ENCODE results near the gene BPI.
"Not testable (repeated sequence)": the region's sequence is repeated elsewhere in the genome, so short reads cannot be mapped to it uniquely, and the experiment has no call there.

Gene BPI

GRCh38 chr20:38338849-38339520 lies 35.0 kb downstream of the BPI start:
- no peak for DNase-seq

GRCh38 chr20:38339521-38339896 lies 35.6 kb downstream of the BPI start:
- not testable (repeated sequence) for DNase-seq

DNA sequence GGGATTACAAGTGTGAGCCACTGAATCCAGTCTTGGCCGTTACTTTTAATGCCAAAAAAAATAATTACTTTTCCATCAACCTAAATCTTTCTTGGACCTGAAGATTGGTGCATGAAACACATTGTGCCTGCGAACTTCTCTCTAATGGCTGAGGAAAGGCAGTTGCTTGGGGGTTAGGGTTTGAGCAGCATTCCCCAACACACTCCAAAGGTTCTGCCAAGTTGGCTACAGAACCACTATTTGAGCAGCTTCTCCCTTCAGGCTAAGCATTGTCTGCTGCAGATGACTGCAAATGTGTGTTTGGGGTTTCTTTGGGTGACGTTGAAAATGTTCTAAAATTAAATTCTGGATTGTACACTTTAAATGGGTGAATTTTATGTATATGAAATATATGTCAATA lies 36.0 kb downstream of the BPI start:
- no peak for DNase-seq

DNA sequence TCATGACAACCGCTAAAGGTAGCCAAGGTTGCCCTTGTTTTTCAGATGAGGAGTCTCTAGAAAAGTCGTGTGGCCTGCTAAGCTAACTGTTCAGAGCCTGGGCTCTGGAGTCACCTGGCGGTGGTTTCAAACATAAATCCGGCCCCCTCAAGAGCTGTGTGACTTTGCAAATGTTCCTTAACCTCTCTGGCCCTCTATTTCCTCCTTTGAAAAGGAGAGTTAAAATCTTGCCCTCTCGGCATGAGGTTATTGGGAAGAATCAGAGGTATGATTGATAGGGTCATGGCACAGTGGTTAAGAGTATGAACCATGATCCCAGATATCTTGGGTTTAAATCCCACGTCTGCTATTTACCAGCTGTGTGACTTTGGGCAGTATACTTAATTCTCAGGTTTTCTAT lies 36.7 kb downstream of the BPI start:
- DNase-seq: no peak

DNA sequence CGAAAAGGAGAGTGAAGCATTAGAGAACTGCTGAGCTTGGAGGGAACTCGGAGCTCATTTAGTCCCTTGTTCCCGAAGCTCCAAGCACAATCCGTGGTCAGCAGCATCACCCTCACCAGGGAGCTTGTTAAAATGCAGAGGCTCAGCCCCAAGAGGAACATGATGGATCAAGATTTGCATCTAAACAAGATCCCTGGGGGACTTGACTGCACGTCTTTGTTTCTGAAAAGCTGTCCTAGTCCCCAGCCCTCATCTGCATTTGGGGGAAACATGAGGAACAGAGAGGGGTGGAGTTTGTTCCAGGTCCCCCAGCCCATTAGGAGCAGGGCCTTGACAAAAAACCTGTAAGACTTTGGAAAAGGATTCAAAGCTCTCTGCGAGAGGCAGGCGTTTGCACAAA lies 38.3 kb downstream of the BPI start:
- DNase-seq: no peak

DNA sequence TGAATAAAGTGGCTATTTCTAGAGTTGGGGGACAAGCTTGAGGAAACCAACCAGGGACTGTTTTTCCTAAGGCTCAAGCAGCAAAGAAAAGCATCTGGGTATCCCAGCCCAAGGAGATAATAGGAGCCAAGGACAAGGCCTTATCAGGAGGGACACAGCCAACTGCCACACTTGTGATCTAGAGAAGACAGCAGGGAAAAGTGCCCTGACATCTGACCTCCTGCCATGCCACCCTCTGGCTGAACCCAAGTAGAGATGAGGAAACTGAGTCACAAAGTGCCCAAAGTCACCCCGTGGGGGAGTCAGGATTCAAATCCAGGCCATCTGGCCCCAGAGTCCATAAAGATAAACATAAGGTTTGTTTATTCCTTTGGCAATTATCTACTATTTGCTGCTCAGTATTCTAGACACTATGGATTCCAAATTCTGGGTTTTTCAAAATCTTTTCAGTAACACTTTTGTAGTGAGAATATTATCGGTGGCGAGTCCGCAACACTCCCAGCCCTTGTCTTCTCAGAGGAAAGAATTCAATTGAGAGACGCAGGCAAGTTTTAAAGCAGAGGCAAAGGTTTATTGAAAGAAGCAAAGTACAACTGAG lies 38.9 kb downstream of the BPI start:
- no peak for DNase-seq

DNA sequence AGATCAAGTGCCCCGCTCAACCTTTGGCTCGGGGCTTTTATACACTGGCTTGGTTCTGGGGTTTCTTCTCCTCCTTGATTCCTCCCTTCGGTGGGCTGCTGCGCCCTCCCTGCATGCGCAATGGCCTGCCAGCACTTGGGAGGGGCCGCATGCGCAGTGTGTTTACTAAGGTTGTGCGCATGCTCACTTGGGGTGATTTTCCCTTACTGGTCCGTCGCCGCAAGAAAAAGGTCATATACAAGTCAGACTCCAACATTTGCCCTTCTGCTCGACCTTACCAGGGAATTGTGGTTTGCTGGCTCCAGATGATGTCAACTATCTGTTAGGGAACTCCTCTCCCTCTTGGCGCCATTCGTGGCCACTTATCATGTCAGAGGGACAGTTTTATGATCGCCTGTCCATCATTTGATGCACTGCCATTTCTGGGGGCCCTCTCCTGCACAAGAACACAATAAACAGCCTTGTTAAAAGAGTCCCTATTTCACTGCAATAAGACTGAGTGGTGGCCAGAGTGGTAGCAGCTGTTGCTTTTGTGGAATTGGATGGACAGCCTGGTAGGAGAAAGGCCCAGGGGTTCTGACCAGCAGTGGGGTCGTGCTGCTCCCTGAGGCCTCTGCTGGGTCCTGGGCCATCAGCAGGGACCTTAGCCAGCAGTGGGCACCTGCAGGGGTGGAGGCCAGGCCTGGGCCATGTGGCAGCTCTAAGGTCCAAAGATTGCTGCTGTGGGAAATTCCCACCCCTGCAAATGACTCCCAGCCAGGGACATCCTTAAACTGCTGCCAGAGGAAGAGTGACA lies 39.6 kb downstream of the BPI start:
- DNase-seq: no peak

- no peak for DNase-seq
Measured at GRCh38 chr20:38344107-38344701, 40.2 kb downstream of the BPI start.

DNA sequence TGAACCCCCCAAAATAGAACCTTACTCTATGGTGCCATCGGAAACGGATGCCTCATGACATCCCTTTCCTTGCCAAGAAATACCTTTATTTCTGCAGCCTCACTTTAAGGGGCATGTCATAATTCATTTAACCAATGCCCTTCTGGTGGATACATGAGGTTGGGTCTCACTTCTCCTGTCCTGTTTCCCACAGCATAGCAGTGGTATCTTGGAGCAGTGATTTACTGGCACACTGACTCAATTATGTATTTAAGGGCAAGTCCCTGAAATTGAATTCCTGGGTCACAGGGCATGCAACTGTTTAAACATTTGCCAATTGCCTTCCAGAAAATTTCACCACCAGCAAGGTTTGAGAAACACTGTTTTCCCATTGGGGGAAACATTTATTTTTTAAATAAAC lies 41.7 kb downstream of the BPI start:
- DNase-seq: no peak

DNA sequence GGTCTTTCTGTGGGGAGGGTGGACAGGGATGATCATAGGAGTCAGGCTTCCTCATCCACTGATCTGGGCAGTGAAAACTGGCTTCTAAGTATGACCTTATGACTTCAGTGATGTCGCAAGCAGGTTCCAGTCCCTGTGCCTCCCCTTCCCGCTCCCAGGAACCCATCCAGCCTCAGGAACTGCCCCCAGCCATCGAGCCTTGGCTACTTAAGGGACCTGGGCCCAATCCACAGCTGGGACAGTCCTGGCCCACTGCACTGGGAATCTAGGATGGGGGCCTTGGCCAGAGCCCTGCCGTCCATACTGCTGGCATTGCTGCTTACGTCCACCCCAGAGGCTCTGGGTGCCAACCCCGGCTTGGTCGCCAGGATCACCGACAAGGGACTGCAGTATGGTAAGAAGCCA lies 42.3 kb downstream of the BPI start, which contains the start of gene LBP:
Gene LBP (plus strand): TSS at position 236 of the 405 bp plus-strand sequence. CDS start 35 bp downstream, at position 271.
- DNase-seq: no peak

DNA sequence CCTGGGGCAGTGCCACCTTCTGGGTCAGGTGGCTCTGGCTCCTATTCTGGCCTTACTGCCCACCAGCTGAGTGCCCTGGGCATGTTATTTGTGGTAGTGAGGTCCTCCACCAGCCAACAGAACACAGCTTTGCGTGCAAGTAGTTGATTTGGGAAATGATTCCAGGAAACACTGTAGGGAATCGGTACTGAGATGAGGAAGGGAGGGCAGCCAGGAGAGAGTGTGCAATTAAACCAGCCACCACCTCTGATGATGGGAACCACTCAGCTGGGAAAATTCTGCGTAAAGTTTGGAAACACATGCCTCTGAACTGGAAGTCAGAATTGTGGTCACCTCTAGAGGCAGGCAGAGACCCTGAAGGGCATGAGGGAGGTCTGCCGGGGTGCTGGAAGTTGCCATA lies 42.8 kb downstream of the BPI start:
- DNase-seq: no peak

GRCh38 chr20:38349856-38350255 lies 45.9 kb downstream of the BPI start:
- DNase-seq: no peak

GRCh38 chr20:38350879-38351775 lies 47.2 kb downstream of the BPI start:
- no peak for DNase-seq

DNA sequence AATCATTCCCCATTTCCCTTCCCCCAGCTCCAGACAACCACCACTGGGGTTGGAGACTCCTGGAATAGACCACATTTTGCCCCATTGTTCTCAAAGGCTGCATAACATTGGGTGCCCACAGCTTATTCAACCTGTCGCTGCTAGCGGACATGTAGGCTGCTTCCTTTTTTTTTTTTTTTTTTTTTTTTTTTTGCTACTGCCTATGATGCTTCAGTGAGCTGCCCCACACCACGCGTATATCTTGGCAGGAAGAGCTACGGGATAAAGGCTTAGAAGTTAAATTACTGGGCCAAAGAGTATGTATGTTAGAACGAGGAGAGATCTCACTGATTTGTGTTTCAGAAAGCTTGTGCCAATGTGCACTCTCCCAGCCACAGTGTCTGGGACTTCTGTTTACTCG lies 49.4 kb downstream of the BPI start:
- no peak for DNase-seq

- DNase-seq: no peak
Measured at GRCh38 chr20:38354227-38354626, 50.3 kb downstream of the BPI start.

DNA sequence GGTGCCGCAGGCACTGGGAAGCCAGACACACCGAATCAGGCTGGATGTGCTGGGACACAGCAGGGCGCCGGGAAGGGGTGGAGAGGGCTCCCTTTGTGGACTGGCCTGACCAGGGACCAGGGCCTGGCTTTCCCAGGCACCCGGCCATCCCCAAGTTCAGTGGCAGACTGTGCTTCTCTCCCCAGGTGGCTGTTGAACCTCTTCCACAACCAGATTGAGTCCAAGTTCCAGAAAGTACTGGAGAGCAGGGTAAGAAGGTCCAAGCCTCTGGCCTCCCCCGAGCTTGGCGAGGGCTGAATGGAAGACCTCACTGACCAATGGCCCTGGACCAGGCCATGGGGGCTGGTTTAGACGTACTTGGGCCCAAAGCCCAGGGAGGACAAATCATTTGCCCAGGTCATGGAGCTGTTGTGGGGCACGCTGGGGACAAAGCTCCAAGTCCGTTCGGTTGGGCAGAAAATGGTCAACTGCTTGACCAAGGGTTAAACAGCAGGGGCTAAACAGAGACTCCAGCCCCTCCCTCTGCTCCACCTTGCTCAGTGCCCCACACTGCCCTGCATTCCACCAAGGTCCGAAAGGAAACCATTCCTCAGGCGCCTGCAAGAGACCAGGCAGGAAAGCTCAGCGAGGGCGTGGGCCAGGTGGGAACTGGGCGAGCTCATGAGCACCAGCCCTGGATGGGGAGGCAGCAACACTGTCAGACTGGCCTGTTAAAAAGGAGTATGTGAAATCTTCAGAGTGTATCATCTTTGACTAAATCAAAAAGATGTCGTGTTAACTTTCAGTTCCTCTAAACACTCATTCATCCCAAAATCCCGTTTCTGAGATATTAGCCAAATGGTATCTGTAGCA lies 51.4 kb downstream of the BPI start:
- DNase-seq: no peak

DNA sequence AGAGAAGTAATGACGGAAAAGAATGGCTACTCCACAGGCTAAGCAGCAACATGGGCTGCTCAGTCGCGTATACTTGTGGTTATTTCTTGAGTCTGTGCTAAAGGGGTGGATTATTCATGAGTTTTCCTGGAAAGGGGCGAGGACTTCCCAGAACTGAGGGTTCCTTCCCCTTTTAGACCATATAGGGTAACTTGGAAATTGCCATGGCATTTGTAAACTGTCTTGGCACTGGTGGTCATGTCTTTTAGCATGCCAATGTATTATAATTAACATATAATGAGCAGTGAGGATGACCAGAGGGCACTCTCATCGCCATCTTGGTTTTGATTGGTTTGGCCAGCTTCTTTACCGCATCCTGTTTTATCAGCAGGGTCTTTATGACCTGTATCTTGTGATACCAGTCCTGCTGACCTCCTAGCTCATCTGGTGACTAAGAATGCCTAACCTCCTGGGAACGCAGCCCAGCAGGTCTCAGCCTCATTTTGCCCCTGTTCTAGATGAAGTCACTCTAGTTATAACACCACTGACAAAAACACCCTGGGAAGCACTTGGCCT lies 53.8 kb downstream of the BPI start:
- DNase-seq: no peak

DNA sequence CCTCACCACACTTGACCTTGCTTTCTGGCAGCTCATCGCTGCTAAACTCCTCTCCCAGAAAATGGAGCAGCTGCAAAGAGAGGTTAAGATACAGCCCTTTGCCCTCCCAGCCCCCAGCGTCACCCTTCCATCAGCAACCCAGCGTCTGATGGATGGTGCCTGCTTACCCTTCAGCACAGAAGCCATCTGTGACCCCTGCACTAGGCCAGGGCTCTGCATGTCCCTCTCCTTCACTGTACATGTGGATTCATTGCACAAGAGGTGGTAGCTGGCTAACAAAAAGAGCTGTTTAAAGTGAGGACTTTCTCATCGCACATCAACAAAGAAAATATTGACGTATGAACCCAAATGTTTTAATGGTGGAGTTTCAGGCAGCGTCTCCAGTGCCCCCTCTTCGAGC lies 54.6 kb downstream of the BPI start:
- no peak for DNase-seq

DNA sequence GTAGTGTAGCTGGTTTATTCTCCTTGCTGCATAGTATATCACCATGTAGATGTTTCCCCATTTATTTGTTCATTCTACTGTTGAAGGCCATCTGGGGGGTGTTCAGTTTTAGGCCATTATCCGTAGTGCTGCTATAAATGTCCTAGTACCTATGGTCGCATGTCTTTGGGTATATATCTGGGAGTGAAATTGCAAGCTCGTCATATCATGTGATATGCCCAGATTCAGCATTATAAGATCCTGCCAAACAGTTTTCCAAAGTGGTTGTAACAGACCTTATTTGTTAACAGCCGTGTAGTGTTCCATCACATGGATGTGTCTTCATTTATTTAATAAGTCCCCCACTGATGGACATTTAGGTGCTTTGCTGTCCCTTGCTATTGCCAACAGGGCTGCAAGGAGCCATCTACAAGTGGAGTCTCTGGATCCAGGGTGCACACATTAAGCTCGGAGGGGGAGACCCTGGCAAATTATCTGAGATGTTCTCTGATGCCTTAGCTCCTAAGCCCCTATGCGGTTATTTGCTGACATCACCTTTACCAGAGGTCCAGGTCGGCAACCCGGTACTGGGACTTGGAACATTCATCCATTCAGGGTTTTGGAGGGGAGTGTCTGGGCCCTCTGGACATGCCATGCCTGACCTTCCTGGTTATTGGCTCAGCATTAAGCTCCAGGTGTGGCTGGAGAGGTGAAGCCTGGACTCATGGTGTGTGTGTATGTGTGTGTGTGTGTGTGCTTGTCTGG lies 59.2 kb downstream of the BPI start:
- DNase-seq: no peak

DNA sequence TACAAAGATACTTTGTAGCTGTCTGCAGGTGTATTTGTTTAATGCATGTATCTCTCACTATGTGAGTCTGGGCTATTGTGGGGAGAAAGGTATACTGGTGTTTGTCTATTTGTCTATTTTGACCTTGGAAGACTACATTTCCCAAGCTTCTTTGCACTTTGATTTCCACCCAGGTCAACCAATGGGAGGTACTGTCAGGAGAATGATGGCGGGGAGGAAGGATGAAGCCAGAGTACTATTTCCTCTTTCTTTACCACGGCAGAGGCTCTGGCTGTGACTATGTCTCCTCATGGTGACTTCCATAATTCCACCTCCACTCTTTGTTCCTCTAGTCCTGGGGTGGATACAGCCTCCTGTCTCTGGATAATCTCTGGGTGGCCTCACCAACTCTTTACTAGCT lies 65.4 kb downstream of the BPI start:
- no peak for DNase-seq

DNA sequence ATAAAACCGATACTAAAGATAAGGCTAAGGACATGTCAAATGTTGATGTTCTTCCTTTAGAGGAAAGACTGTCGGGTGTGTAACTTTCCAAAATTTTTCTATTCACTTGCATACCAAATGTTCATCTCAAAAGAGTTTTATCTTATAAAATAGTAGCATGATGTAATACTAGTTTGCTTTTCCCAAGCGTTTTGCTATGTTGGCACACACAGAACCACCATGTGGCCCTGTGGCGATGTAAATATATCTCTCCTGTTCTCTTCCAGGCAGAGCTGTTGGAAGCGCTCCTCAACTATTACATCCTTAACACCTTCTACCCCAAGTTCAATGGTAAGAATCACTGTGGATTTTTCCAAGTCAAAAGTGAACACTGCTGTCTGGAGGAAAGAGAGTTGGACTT lies 68.8 kb downstream of the BPI start:
- no peak for DNase-seq
